IMR-90 (cell line): Measurements from ENCODE around the gene ITIH4. TPM values are rescaled to one million over a fixed set of nuclear protein-coding genes. Genes with fewer than 3 reads are reported as not detected.

Experiments
- ATAC-seq: fragments of 200-7000 bp; cut with Tn5 transposase; 2 replicates; pipeline ENCODE4 v1.9.1; 2020; ENCODE audit warnings: low read depth, mild to moderate bottlenecking, moderate library complexity
- BruUV-seq: library from RNA; stranded (reverse); fragments of 400-500 nt; replicated peaks from 2 replicates; lab custom pipeline; 2021; lab: Mats Ljungman, UMichigan
- CTCF ChIA-PET: fragments of 300-600 bp; formaldehyde crosslinking; extraction: SDS; loops from one replicate; lab custom pipeline; 2021; ENCODE audit warnings: antibody characterized with exemption; lab: Yijun Ruan, JAX
- POLR2A ChIA-PET: fragments of 300-600 bp; sonication (Branson Sonifier 250); formaldehyde crosslinking; loops from one replicate; lab custom pipeline; 2022; ENCODE audit warnings: antibody characterized with exemption; ENCODE audit not compliant: unreplicated experiment; lab: Charles Lee
- DNase-seq: peaks from one replicate; pipeline ENCODE4 v3.0.0; 2013
- H2AFZ ChIP-seq: replicated peaks from 2 replicates; pipeline ENCODE3; 2013; ENCODE audit warnings: low read length, mild to moderate bottlenecking; ENCODE audit not compliant: poor library complexity
- H2AK5ac ChIP-seq: 2 replicates; pipeline ENCODE4 v1.6.1; 2013; ENCODE audit warnings: low read depth, low read length, inconsistent platforms
- H2AK9ac ChIP-seq: replicated peaks from 2 replicates; pipeline ENCODE3; 2013; ENCODE audit warnings: mild to moderate bottlenecking, low read depth, low read length, moderate library complexity; ENCODE audit not compliant: poor library complexity
- H2BK120ac ChIP-seq: 2 replicates; pipeline ENCODE4 v1.6.1; 2013; ENCODE audit warnings: low read depth, low read length, inconsistent platforms
- H2BK15ac ChIP-seq: 3 replicates; pipeline ENCODE4 v1.6.1; 2013; ENCODE audit warnings: low read depth, low read length, inconsistent platforms
- H2BK20ac ChIP-seq: 2 replicates; pipeline ENCODE4 v1.6.1; 2013; ENCODE audit warnings: low read depth, mild to moderate bottlenecking, inconsistent platforms, low read length, moderate library complexity
- H2BK5ac ChIP-seq: 2 replicates; pipeline ENCODE4 v1.6.1; 2013; ENCODE audit warnings: mild to moderate bottlenecking, low read depth, low read length, inconsistent platforms; ENCODE audit not compliant: poor library complexity, severe bottlenecking
- H3K14ac ChIP-seq: replicated peaks from 2 replicates; pipeline ENCODE4 v1.6.1; 2013; ENCODE audit warnings: low read depth, low read length, inconsistent platforms
- H3K18ac ChIP-seq: 2 replicates; pipeline ENCODE4 v1.6.1; 2013; ENCODE audit warnings: low read depth, low read length, control low read depth
- H3K23ac ChIP-seq: 2 replicates; pipeline ENCODE4 v1.6.1; 2013; ENCODE audit warnings: low read depth, low read length, inconsistent platforms
- H3K27ac ChIP-seq: 2 replicates; pipeline ENCODE4 v1.5.1; 2013; ENCODE audit warnings: mild to moderate bottlenecking, control low read depth, low read length; ENCODE audit not compliant: insufficient read depth
- H3K27me3 ChIP-seq: 2 replicates; pipeline ENCODE4 v1.6.1; 2013; ENCODE audit warnings: low read length; ENCODE audit not compliant: control insufficient read depth, insufficient read depth
- H3K36me3 ChIP-seq: 2 replicates; pipeline ENCODE4 v1.6.1; 2013; ENCODE audit warnings: low read length, mixed read lengths; ENCODE audit not compliant: control insufficient read depth, insufficient read depth
- H3K4ac ChIP-seq: 2 replicates; pipeline ENCODE4 v1.6.1; 2013; ENCODE audit warnings: low read depth, low read length, inconsistent platforms
- H3K4me1 ChIP-seq: 2 replicates; pipeline ENCODE4 v1.6.1; 2013; ENCODE audit warnings: low read length, mixed read lengths; ENCODE audit not compliant: control insufficient read depth, insufficient read depth
- H3K4me2 ChIP-seq: 2 replicates; pipeline ENCODE4 v1.6.1; 2013; ENCODE audit warnings: low read depth, mild to moderate bottlenecking, control low read depth, low read length, moderate library complexity
- H3K4me3 ChIP-seq: 2 replicates; pipeline ENCODE4 v1.5.1; 2013; ENCODE audit warnings: low read depth, mild to moderate bottlenecking, control low read depth, low read length, moderate library complexity; ENCODE audit not compliant: insufficient read depth
- H3K56ac ChIP-seq: 2 replicates; pipeline ENCODE4 v1.6.1; 2013; ENCODE audit warnings: low read length, inconsistent platforms; ENCODE audit not compliant: insufficient read depth; ENCODE audit errors: extremely low read depth
- H3K79me1 ChIP-seq, 2 experiments: 2 replicates each; pipeline ENCODE4 v1.6.1; 2013; ENCODE audit warnings: low read length in 2 of 2, inconsistent platforms in 1 of 2, low read depth in 1 of 2
- H3K9ac ChIP-seq: 2 replicates; pipeline ENCODE4 v1.6.1; 2013; ENCODE audit warnings: low read depth, low read length, control low read depth
- H3K9me1 ChIP-seq: 2 replicates; pipeline ENCODE4 v1.6.1; 2013; ENCODE audit warnings: low read length, inconsistent platforms; ENCODE audit not compliant: insufficient read depth
- H3K9me3 ChIP-seq: 2 replicates; pipeline ENCODE4 v1.6.1; 2013; ENCODE audit warnings: low read length; ENCODE audit not compliant: control insufficient read depth, insufficient read depth
- H4K20me1 ChIP-seq: 2 replicates; pipeline ENCODE4 v1.6.1; 2013; ENCODE audit warnings: low read length, inconsistent platforms; ENCODE audit not compliant: insufficient read depth
- H4K5ac ChIP-seq: 2 replicates; pipeline ENCODE4 v1.6.1; 2013; ENCODE audit warnings: mild to moderate bottlenecking, low read depth, low read length, control low read depth
- H4K8ac ChIP-seq, 2 experiments: 2 replicates each; pipeline ENCODE4 v1.6.1; 2013; ENCODE audit warnings: low read depth in 2 of 2, low read length in 2 of 2, control low read depth in 1 of 2, inconsistent platforms in 1 of 2
- H4K91ac ChIP-seq: 2 replicates; pipeline ENCODE4 v1.6.1; 2013; ENCODE audit warnings: low read depth, low read length, inconsistent platforms; ENCODE audit not compliant: insufficient read depth
- MAFK ChIP-seq: IDR thresholded peaks from 2 replicates; pipeline ENCODE4 v1.6.1; 2012; ENCODE audit warnings: low read depth, low read length, improper control_type of control experiment
- MAZ ChIP-seq: IDR thresholded peaks from 2 replicates; pipeline ENCODE4 v1.6.1; 2012; ENCODE audit warnings: low read depth, mild to moderate bottlenecking, low read length, improper control_type of control experiment, moderate library complexity, borderline replicate concordance
- MXI1 ChIP-seq: IDR thresholded peaks from 2 replicates; pipeline ENCODE4 v1.6.1; 2012; ENCODE audit warnings: low read depth, mild to moderate bottlenecking, low read length, moderate library complexity, borderline replicate concordance
- RFX5 ChIP-seq: IDR thresholded peaks from 2 replicates; pipeline ENCODE4 v1.8.0; 2012; ENCODE audit warnings: low read depth, mild to moderate bottlenecking, low read length, moderate library complexity
- WGBS, 2 experiments: methylation state at CpG; one replicate each; pipeline versions ENCODE4 v1.1.5 to v1.1.7; 2013; ENCODE audit warnings: missing lambda C conversion rate in 2 of 2; ENCODE audit not compliant: insufficient read length in 1 of 2; ENCODE audit errors: extremely low coverage in 2 of 2; 5-methylcytosine and 5-hydroxymethylcytosine counted together
- dilution Hi-C: fragments of 300-500 bp; cut with HindIII; formaldehyde crosslinking; loops from one replicate; pipeline ENCODE4 v1.14.3; 2018; ENCODE audit warnings: low sequenced_read_pairs; ENCODE audit not compliant: unreplicated experiment
- in situ Hi-C: fragments of 300-500 bp; cut with MboI; formaldehyde crosslinking; loops from 3 replicates; pipeline ENCODE4 v1.14.3; 2019; ENCODE audit warnings: low sequenced_read_pairs, inconsistent platforms, mixed read lengths
- intact Hi-C: fragments of 100-400 bp; cut with micrococcal nuclease; formaldehyde crosslinking; loops from 2 replicates; pipeline ENCODE4 v1.10.0; 2022
- polyA plus RNA-seq, 3 experiments: library from polyadenylated mRNA; depleted of rRNA; stranded (reverse); fragments of >200 nt; gene quantifications; 2 replicates each; pipeline ENCODE4 v1.2.3, GENCODE V29; 2012; ENCODE audit warnings: low replicate concordance in 1 of 3
- total RNA-seq: library from RNA; depleted of rRNA; stranded (reverse); fragments of >200 nt; gene quantifications from 2 replicates; pipeline ENCODE4 v1.2.3, GENCODE V29; 2012
- TF ChIP-seq, protein P1 (sequence below): fragments of 150-350 bp; IDR thresholded peaks from 2 replicates; pipeline ENCODE4 v1.6.1; 2016; ENCODE audit warnings: low read depth, mild to moderate bottlenecking, low read length, moderate library complexity, borderline replicate concordance

ITIH4 gene
- total and polyA plus RNA-seq, 2 of the 4 experiments (the other 2 are of a cell fraction), result 0.26 to 0.36 TPM

DNA sequence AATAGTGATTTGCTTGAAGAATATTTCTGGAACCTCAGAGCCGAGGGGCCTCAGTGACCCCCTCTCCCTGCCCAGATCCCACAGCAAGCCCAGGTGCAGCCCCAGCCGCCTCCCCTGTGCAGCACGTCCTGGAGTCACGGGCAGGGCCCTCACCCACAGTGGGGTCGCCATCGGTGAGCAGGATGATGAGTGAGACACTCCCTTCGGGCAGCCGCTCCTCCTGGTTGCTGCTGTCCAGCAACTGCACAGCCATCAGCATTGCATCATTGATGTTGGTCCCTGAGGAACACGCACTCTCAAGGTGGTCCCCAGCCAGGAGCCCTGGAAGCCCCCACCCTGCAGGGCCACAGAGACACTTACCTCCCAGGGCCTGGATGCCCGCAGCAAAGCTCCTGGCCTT lies 6.4 kb downstream of the ITIH4 start:
- no peak overlapping the region for H4K91ac ChIP-seq
- intact Hi-C loops (no loop called here), in situ Hi-C loops (no loop called here), dilution Hi-C loops (no loop called here)
- no peak overlapping the region for H3K27ac ChIP-seq
- no peak overlapping the region for H4K8ac ChIP-seq
- peak overlapping the region; percentile 23 for H2AFZ ChIP-seq
- TF ChIP-seq, protein P1, sequence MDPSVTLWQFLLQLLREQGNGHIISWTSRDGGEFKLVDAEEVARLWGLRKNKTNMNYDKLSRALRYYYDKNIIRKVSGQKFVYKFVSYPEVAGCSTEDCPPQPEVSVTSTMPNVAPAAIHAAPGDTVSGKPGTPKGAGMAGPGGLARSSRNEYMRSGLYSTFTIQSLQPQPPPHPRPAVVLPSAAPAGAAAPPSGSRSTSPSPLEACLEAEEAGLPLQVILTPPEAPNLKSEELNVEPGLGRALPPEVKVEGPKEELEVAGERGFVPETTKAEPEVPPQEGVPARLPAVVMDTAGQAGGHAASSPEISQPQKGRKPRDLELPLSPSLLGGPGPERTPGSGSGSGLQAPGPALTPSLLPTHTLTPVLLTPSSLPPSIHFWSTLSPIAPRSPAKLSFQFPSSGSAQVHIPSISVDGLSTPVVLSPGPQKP, result no peak
- no peak for TF ChIP-seq RFX5
- TF ChIP-seq MAFK, result no peak
- TF ChIP-seq MXI1, result no peak
- no peak for TF ChIP-seq MAZ
- no peak overlapping the region for H2AK5ac ChIP-seq
- no peak overlapping the region for H3K23ac ChIP-seq
- no peak overlapping the region for H3K56ac ChIP-seq
- H2BK120ac ChIP-seq, result no peak overlapping the region
- ATAC-seq, result no peak
- no peak overlapping the region for H2BK20ac ChIP-seq
- H3K18ac ChIP-seq, result no peak overlapping the region
- H3K4me1 ChIP-seq, result no peaks in the 10 kb centered on the region
- H3K9me3 ChIP-seq, result no peaks in the 10 kb centered on the region
- WGBS, 2 experiments, result 80% methylated on average over 3 of the region's 10 CpGs; no CpG with 5 or more reads in 1 of the 2 experiments
- no peak overlapping the region for H2AK9ac ChIP-seq
- no peaks in the 10 kb centered on the region for H3K36me3 ChIP-seq
- no peak overlapping the region for H2BK15ac ChIP-seq
- H4K5ac ChIP-seq, result no peak overlapping the region
- H3K4me3 ChIP-seq, result no peak overlapping the region
- no peak for DNase-seq
- no peak overlapping the region for H3K4me2 ChIP-seq
- H2BK5ac ChIP-seq, result no peak overlapping the region
- H4K20me1 ChIP-seq, result no peaks in the 10 kb centered on the region
- no peak overlapping the region for H3K9ac ChIP-seq
- BruUV-seq, result no TSS peak
- ChIA-PET CTCF (no interaction called here), POLR2A (no interaction called here)
- peaks cover 1% of the 10 kb centered on the region; the same call in 1 of the 2 replicates for H3K27me3 ChIP-seq
- no peak overlapping the region for H3K14ac ChIP-seq
- H3K4ac ChIP-seq, result no peak overlapping the region
- no peaks in the 10 kb centered on the region for H3K79me1 ChIP-seq
- H3K9me1 ChIP-seq, result no peaks in the 10 kb centered on the region
